Measurements from ENCODE around the gene TOGARAM2. TPM values are rescaled to one million over a fixed set of nuclear protein-coding genes. Genes with fewer than 3 reads are reported as not detected.

TOGARAM2 gene
- total and polyA plus RNA-seq, 10 of the 15 experiments (the other 5 are each of a cell fraction or from before 2014, with no cell fraction given) = 0.01 to 0.06 (median 0.03) TPM; not detected in 7

DNA sequence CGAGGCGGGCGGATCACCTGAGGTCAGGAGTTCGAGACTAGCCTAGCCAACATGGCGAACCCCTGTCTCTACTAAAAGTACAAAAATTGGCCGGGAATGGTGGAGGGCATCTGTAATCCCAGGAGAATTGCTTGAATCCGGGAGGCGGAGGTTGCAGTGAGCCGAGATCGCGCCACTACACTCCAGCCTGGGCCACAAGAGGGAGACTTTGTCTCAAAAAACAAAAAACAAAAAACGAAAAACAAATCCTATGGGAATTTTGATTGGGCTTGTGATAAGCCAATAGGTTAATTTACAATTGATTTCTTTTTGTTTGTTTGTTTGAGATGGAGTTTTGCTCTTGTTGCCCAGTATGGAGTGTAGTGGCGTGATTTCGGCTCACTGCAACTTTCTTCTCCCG is 24.2 kb upstream of the TOGARAM2 start (continued):
- TF ChIP-seq, protein P1, sequence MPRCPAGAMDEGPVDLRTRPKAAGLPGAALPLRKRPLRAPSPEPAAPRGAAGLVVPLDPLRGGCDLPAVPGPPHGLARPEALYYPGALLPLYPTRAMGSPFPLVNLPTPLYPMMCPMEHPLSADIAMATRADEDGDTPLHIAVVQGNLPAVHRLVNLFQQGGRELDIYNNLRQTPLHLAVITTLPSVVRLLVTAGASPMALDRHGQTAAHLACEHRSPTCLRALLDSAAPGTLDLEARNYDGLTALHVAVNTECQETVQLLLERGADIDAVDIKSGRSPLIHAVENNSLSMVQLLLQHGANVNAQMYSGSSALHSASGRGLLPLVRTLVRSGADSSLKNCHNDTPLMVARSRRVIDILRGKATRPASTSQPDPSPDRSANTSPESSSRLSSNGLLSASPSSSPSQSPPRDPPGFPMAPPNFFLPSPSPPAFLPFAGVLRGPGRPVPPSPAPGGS (IDR thresholded peaks at IDR 0.05; ENCODE audit: borderline replicate concordance, insufficient read depth, low read depth, low read length, poor library complexity, severe bottlenecking) = no peak
- TF ChIP-seq, protein P2, sequence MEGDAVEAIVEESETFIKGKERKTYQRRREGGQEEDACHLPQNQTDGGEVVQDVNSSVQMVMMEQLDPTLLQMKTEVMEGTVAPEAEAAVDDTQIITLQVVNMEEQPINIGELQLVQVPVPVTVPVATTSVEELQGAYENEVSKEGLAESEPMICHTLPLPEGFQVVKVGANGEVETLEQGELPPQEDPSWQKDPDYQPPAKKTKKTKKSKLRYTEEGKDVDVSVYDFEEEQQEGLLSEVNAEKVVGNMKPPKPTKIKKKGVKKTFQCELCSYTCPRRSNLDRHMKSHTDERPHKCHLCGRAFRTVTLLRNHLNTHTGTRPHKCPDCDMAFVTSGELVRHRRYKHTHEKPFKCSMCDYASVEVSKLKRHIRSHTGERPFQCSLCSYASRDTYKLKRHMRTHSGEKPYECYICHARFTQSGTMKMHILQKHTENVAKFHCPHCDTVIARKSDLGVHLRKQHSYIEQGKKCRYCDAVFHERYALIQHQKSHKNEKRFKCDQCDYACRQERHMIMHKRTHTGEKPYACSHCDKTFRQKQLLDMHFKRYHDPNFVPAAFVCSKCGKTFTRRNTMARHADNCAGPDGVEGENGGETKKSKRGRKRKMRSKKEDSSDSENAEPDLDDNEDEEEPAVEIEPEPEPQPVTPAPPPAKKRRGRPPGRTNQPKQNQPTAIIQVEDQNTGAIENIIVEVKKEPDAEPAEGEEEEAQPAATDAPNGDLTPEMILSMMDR (IDR thresholded peaks at IDR 0.05 in 2 of 3, conservative IDR thresholded peaks at IDR 0.05 in 1 of 3; ENCODE audit: control insufficient read depth in 2 of 3, extremely low read depth in 1 of 3, insufficient read depth in 1 of 3, low read depth in 3 of 3, low read length in 3 of 3) = no peak

DNA sequence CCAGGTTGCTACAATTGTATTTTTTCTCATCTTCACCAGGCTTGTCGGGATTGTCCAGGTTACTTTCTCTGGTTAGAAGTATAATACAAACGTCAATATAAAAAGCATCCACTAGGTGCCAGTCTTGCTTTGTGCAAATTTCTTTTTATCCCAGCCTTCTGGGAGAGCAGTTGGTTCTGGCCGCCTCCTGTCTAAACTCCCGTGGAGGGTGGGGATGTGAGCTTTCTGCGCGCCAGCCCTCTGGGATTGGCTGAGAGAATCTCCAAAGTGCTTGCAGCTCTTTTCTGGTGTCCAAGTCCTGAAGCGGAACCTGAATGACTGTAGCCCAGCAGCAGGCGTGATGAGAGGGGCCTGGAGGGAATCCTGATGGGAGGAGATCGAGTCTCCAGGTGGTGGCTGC is 22.4 kb upstream of the TOGARAM2 start:
- Histone ChIP-seq H3K4me3 (no peak overlapping the region), H3K79me2 (ENCODE audit: control insufficient read depth, insufficient read depth, low read length) (no peaks in the 10 kb centered on the region), H3K9ac (ENCODE audit: control insufficient read depth, insufficient read depth, low read length) (no peak overlapping the region; the same call in 1 of the 2 replicates), H4K20me1 (ENCODE audit: control insufficient read depth, insufficient read depth) (no peaks in the 10 kb centered on the region), H3K9me3 (replicated peaks; ENCODE audit: control insufficient read depth, insufficient read depth, low read length) (no peaks in the 10 kb centered on the region), H3K4me2 (ENCODE audit: control insufficient read depth, insufficient read depth) (no peak overlapping the region), H3K4me1 (ENCODE audit: control insufficient read depth, insufficient read depth, low read length) (no peaks in the 10 kb centered on the region), H3K27ac (ENCODE audit: control insufficient read depth, insufficient read depth) (no peak overlapping the region), H3K36me3 (ENCODE audit: control insufficient read depth in 2 of 2, insufficient read depth in 2 of 2, low read length in 1 of 2) (no peaks in the 10 kb centered on the region), H3K27me3 (replicated peaks in 1 of 2; ENCODE audit: control insufficient read depth in 2 of 2, insufficient read depth in 2 of 2, low read length in 1 of 2) (no peaks in the 10 kb centered on the region), H2AFZ (ENCODE audit: control insufficient read depth, low read depth, low read length) (no peak overlapping the region)
- BruUV-seq (replicated peaks) = no TSS peak
- ATAC-seq (peak; percentile 91), DNase-seq (ENCODE audit: low read depth, low spot score) (peak; percentile 25), FAIRE-seq (peak; percentile 87)
- POLR2A ChIA-PET = no interaction called here
- SMC1A ChIA-PET (ENCODE audit: uncharacterized antibody, unreplicated experiment) = interaction anchor here (0.9 to 1.8 kb wide), 4 partner anchors 9 to 254 kb away, joined by 3 to 6 read pairs (median 4); no protein-coding TSS in a partner anchor
- RAD21 ChIA-PET (ENCODE audit: unreplicated experiment) = interaction anchor here (0.7 kb wide), 1 partner anchor 243 kb away, joined by 3 read pairs; no protein-coding TSS in a partner anchor
- 27% methylated on average over 9 of the region's 9 CpGs for WGBS (ENCODE audit: insufficient coverage, insufficient replicate concordance, low lambda C conversion rate, missing lambda C conversion rate)
- intact Hi-C loops (cut with micrococcal nuclease; ENCODE audit: unreplicated experiment) (loop anchor here (1.0 to 5.0 kb wide), 4 partner anchors 239 to 1114 kb away; partner anchors contain the start of gene ALK), in situ Hi-C loops (cut with MboI) (loop anchor here (5.0 to 10.0 kb wide), 3 partner anchors 244 to 1116 kb away; no protein-coding TSS in a partner anchor)
- CTCF ChIA-PET = interaction anchor here (0.9 to 1.5 kb wide), 8 partner anchors 15 to 250 kb away, joined by 3 to 6 read pairs (median 4); partner anchors contain the start of gene TOGARAM2
- TF ChIP-seq SMC3 (IDR thresholded peaks at IDR 0.05; ENCODE audit: borderline replicate concordance, low read length) (peak; percentile 83), FOXM1 (IDR thresholded peaks at IDR 0.05; ENCODE audit: low read depth, low read length) (peak; percentile 37; the same call in 1 of the 2 replicates), EP300 (IDR thresholded peaks at IDR 0.05; ENCODE audit: borderline replicate concordance in 1 of 2, control insufficient read depth in 1 of 2, low read depth in 2 of 2, low read length in 2 of 2) (no peak), RAD21 (IDR thresholded peaks at IDR 0.05; ENCODE audit: insufficient read depth, low read depth, low read length) (peak; percentile 95), JUND (IDR thresholded peaks at IDR 0.05; ENCODE audit: low read depth, low read length) (no peak), TBL1XR1 (IDR thresholded peaks at IDR 0.05; ENCODE audit: low read depth, low read length) (no peak), CBFB (IDR thresholded peaks at IDR 0.05; ENCODE audit: low read depth) (no peak), ESRRA (IDR thresholded peaks at IDR 0.05; ENCODE audit: low read length) (no peak), NBN (IDR thresholded peaks at IDR 0.05) (no peak), YY1 (IDR thresholded peaks at IDR 0.05; ENCODE audit: low read depth, low read length) (no peak), HDGF (IDR thresholded peaks at IDR 0.05) (no peak), ZNF274 (IDR thresholded peaks at IDR 0.05; ENCODE audit: insufficient read depth, insufficient read length) (no peak), PAX8 (IDR thresholded peaks at IDR 0.05) (no peak)
- TF ChIP-seq, protein P2 (IDR thresholded peaks at IDR 0.05 in 2 of 3, conservative IDR thresholded peaks at IDR 0.05 in 1 of 3; ENCODE audit: control insufficient read depth in 2 of 3, extremely low read depth in 1 of 3, insufficient read depth in 1 of 3, low read depth in 3 of 3, low read length in 3 of 3) = peak; percentile 47 to 74 (median 68); a peak in 5 of 6 replicates
